ENCODE results near the gene TSEN54.
"Not testable (repeated sequence)": the region's sequence is repeated elsewhere in the genome, so short reads cannot be mapped to it uniquely, and the experiment has no call there.

Gene TSEN54

DNA sequence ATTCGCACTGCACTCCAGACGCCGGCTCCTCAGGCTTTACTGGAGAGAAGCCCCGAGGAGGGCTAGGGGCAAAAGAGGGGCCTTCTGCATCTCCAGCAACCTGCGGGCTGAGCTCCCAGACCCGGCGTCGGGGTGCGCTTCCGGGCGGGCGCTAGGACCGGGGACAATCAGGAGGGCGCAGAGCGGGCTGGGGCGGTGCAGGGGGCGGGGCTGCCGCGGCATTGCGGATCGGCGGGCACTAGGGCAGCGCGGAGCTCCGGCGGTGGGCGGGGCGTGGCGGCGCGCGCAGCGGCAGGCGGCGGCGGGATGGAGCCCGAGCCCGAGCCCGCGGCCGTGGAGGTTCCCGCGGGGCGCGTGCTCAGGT lies at the start of gene TSEN54:
TSS of gene TSEN54 (plus strand) at position 274 of the 364 bp plus-strand sequence. CDS start at position 307, 33 bp downstream.
- peak; percentile 94 for DNase-seq

DNA sequence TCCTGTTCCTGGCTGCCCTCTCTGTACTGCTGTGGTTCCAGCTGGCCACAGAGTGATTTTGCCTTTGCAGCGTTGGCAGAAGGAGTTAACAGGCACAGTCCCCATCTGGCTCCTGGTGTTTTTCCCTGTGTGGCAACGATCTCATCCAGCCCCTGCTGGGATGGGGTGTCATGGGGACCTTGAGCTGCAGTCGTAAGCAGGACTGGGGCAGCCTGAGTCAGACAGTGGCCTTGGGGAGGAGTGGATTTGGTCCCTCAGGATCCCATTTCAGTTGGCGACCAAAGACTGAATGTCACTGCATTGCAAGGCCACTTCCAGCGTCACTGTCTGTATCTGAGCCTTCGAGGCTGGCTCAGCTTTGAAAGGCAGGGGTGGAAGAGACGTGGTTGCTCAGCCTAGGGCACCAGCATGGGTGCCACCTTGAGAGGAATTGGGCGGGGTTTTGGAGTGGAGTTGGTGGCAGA lies 48.0 kb upstream of the TSEN54 start:
- no peak for DNase-seq

DNA sequence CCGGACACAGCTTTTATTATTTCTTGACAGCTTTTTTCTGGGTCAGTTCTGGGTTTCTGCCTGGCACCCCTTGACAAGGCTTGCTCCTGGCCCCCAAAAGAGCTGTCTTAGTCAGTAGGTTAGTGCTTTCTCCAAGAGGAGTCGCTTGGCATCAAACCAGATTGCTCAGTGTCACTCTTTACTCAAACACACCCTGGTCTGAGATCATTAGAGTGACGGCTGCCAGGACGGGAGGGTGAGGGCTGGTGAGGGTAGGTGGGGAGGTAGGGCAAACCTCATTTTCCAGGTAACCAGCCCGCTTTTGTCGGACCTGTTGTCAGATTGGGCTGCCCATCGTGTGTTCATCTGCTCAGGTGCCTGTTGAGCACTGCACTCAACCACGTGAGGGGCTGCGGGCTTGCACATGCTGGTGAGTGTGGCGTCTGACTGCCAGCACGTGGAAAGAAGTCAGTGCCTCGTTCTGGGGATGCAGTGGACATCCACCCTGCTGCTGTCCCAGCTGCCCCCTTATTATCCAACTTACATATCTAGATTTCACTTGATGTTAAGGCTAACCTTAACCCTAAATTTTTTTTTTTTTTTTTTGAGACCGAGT lies 47.5 kb upstream of the TSEN54 start:
- no peak for DNase-seq

DNA sequence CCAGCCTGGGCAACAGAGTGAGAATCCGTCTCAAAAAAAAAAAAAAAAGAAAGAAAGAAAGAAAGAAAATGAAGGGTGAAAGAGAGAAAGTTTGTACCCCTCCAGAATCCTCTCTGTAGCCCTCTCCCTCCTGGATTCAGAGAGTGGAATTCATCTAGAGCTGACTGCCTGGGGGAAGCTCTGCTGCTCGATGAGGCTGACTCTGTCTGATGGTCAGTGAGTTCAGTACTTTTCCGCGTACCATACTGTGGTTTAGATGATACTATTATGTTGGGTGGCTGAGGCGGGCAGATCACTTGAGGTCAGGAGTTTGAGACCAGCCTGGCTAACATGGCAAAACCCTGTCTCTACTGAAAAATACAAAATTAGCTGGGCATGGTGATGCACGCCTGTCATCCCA lies 45.1 kb upstream of the TSEN54 start:
- DNase-seq = no peak

DNA sequence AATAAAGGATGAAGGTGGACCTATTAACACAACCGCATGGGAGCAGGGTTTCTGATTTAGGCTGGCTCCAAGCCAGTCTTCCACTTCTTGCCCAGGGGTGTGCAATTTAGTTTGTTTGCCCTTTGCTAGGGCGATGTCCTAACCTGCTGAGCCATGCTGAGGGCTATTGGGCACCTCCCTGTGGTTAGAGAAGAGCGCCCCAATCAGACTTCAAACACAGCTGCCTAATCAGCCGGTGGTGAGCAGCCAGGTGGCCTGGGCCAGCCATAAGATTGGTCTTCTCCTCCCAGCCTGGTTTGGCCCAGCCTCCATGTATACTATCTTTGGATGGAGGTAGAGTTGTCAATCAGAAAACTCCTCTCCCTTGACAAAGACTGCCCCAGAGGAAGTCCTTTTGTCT lies 44.2 kb upstream of the TSEN54 start:
- no peak for DNase-seq

DNA sequence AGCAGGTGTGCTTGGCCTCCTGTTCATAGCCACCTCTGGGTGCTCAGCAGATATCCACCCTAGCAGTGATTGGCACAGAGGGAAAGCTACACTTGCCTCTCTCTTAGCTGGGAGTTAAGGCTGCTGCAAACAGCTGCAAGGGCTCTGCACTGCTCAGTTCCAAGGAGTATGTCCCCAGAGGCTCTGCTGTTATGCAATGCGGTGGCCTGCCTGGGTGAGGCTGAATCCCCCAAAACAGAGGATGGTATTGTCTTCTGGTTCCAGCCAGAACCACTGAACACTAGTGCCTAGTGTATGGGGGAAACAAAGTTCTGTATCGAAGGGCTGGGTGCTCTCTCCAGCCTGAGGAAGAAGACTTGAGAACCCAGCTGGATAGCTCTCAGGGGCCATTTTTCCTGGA lies 43.1 kb upstream of the TSEN54 start:
- DNase-seq = no peak

DNA sequence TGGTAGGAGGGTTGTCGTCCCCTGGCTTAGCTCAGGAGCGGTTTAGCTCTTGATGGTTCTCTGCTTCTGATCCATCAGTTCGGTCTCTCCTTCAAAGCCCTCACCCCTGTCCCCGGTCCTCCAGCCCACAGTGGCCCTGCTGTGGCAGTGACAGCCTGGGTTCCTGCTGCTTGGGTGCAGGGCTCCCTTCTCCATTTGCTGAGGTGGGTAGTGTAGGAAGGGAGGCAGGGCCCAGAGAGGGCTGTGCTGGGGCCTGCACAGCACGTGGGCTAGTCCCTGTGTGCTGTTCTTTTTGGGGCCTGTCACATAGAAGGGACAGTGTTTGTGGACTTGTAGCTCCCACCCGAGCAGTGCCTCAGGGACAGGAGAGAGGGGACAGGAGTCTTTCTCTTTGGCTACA lies 41.6 kb upstream of the TSEN54 start:
- no peak for DNase-seq

DNA sequence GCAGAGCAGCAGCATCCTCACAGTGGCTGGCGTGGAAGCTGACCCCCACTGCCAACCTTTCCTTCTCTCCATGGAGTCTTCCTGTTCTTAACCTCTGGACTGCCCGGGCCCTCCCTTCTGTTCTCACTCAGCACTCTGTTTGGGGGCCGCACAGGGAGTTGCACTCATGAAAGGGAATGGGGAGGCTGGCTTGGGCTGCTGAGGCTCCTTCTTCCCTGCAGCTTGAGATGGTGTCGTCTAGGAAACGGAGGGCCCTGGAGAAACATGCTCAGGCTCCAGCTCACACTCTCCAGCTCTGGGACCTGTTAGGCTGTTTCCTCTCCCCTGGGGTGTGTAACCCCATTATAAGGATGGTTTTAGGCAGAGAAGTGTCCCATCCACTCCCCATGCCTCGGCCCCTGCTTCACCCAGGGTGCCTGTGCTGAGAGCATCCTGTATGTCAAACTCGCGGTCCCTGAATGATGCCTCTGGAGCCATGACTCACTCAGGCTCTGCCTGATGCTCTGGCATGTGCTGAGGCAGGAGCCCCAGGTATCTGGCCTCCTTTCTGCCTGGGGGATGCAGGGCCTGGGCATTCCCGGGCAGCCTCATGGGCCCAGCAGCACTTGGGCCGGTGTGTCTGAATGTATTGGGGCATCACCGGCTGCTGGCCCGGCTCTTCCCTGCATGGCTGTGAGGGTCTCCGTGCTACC lies 41.0 kb upstream of the TSEN54 start:
- no peak for DNase-seq

DNA sequence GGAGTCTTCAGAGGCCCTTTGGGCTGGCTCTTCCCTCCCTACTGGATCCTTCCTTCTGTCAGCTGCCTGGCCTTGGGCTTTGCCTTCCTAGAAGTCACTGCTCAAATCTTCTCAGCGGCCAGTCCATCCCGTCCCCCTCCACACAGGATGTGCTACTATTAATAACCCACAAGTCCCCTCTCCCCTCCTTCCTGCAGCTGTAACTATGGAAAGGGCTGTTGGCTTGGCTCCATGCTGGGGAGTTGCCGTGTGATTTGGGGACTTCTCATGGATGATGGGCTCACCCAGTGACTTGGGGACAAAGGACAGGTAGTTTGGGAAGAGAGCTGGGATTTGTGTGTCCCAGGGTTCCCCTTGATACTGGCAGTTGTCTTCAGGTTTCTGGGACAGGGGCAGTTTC lies 40.5 kb upstream of the TSEN54 start:
- no peak for DNase-seq

DNA sequence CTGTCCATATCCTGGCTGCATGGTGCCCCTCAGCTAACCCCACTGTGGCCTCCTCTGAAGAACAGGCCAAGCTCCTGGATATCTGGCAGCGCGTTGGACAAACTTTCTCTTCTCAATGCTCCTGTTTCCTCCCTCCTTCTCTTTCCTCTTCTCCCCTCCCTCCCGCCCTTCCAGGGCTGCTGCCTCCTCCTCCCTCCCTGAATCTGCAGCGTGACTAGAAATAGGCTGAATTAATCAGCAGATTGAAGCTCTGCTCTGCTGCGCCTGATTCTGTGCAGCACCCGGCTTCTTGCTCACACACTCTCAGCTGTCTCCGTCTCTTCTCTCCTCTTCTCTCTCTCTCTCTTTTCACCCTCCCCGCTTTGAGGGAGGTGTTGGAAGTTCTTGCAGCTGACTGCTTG lies 40.1 kb upstream of the TSEN54 start:
- no peak for DNase-seq

DNA sequence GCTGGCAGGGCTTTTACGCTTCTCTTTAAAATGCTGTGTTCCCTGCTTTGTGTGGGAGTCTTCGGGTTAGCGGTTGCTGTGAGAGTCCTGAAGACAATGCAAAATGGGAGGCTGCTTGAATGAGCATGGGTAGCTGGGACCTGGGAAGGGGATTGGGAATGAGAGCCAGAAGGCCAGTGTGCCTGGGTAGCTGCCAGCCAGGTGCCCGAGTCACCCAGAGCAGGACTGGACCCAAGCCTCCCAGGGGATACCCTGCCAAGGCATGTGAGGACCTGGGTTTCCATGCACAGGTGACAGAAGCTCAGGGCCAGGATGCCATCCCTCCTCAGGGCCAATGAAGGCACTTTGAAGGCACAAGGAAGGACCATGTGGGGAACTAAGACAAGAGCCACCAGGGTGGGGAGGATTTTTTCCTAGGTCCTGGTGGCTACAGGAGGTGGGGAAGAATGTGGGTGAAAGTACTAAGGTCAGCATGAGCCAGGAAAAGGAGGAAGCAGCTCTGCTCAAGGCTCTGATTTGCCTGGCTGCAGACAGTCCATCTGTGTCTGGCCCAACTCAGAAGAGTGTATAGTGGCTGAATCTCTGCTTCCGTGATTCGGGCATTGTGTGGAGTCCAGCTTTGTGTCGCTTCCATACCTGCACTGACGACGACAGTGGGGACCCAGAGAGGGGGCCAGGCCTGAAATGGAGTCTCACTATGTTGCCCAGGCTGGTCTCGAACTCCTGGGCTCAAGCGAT lies 39.4 kb upstream of the TSEN54 start:
- no peak for DNase-seq

DNA sequence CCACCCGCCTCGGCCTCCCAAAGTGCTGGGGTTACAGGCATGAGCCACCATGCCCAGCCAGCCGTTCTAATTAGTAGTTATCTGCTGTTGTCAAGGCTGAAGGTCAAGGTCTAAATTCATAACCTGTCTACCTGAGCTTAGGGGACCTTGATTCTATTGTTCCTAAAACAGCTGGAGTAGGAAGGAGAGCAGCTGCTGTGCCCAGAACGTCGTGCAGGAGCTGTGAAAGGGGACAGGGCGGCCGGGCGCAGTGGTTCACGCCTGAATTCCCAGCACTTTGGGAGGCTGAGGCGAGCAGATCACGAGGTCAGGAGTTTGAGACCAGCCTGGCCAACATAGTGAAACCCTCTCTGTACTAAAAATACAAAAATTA lies 38.9 kb upstream of the TSEN54 start:
- not testable (repeated sequence) for DNase-seq

DNA sequence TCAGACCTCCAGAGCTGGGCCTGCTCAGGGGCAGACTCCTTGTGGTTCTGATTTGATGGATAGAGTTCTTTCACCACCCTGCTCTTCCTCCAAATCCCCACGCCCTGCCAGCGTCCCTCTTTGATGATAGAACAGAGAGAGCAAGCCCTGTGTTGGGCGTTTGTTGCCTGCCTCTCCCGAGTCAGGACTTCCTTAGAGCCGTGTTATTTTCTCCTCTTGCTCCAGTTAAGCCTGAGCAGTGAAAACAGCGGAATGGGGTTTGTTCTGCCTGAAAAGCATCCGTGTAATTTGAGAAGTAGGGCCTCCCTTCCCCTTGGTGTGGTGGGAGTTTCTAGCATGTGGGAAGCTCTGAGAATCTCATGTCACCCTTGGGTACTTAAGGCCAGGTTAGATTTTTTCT lies 37.8 kb upstream of the TSEN54 start:
- no peak for DNase-seq

DNA sequence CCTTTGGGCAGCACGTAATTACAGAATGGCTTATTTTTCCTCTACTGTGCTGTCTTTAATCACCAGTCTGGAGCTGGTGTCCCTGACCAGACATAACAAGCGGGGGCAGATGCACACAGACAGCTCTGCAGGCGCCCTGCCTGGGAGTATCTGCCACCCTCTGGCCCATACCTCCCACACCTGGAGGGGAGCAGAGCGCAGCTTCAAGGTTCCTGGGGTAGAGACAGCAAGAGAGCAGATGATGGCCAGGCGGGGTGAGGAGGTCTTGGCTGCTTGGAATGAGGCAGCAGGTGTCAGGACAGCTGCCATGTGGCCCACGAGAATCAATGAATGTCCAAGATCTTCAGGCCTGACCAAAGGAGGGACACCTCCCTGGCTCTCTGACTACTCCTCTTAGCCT lies 36.0 kb upstream of the TSEN54 start:
- no peak for DNase-seq

DNA sequence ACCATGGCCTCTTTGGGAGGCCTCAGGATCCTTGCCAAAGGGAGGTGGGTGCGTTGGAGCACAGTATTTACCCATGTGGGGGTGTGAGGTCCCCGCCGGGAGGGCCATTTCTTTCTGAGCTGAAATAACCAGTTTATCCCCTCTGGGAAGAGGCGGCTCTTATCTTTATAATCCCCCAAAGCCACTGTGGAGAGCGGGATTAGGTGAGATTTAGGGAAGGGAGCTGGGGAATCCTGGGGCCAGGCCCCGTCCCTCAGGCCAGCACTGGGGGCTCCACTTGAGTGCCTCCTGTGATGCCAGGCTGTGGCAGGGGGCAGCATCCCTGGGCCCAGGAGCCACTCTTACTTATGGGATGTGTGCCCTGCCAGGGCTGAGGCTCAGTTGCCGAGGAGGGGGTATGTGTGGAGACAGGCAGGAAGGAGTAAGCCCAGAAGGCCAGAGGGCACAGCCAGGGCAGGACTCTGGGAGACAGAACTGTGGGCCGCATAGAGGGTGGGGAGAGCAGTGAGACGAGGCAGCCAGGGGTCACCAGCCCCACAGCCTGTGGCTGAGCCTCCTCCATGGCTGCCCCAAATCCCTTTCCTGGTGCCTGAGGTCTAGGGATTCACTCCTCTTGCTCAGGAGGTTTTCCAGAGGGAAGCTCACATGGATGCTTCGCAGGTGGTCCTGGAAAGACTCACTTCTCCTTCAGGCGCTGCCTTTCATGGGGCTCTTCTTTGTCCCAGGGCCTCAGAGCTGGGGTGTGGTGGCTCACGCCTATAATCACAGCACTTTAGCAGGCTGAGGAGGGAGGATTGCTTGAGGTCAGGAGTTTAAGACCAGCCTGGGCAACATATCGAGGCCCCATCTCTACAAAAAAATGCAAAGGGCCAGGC lies 34.9 kb upstream of the TSEN54 start:
- DNase-seq = no peak

DNA sequence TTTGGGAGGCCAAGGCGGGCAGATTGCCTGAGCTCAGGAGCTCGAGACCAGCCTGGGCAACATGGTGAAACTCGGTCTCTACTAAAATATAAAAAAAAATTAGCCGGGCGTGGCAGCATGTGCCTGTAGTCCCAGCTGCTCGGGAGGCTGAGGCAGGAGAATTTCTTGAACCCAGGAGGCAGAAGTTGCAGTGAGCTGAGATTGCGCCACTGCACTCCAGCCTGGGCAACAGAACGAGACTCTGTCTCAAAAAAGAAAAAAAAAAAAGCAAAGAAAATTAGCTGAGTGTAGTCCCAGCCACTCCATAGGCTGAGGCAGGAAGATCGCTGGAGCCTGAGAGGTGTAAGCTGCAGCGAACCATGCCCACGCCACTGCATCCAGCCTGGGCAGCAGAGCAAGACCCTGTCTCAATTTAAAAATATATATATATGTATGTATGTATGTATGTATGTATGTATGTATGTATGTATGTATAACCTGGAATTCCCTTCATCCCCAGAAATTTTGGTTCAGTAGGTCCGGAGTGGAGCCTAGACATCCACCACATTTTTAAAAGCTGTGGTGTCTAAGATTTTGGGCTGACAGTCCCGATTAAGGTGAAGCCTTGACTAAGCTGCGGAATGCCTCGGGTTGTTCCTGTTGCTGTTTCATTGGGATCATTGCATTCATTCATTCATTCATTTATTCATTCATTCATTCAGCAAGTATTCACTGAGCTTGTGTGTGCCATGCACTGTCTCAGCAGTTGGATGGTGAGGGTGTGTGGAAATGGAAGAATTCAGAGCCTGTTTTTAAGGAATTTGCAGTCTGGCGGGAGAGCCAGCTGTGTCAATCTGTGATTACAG lies 34.0 kb upstream of the TSEN54 start:
- DNase-seq = no peak

DNA sequence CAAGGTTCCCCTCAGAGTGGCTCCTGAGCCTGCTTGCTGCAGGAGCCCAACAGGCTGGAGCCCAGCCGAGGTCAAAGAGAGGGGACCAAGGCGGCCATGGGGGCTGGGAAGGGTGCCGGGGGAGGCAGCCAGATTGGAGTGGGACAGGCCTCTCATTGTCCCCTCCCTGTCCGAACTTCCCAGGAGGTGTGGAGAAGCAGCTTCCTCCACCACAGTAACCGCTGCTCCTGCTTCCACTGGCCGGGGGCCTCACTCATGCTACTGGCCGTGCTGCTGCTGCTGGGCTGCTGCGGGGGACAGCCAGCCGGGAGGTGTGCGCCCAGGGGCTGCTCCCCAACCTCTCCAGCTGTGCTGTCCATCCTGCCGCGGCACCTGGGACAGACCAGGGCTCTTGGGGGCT lies 30.6 kb upstream of the TSEN54 start:
- DNase-seq = no peak

DNA sequence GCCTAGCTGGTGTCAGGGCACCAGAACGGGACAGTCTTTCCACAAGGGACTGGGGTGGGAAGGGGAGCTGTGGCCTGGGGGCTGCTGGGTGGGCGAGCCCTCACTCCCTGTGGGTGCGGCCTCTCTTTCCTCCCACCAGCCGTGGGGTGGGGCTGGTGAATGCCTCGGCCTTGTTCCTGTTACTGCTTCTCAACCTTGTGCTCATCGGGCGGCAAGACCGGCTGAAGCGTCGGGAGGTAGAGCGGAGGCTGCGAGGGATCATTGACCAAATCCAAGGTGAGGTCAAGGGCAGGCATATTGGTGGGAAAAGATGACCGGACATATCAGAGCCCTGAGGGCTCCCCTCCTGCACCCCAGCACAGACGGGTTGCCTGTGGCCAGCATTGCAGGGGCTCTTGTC lies 30.2 kb upstream of the TSEN54 start:
- DNase-seq = no peak

DNA sequence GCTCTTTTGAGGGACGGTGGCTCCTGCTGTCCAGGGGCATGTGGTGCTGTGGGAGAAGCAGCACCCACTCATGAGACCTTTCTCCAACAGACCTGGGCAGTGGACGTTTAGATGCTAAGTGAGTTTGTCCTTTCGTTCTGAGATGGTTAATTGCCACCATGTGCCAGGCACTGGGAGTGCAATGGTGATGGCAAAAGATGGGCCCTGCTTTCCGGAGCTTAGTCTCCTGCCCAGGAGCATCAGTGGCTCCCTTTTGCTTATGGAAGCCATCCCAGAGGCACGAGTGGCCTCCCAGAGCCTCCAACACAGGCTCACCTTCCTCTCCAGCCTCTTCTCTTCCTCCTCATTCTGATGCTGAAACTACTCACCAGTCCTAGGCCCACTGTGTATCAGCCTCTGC lies 29.4 kb upstream of the TSEN54 start:
- DNase-seq = no peak

DNA sequence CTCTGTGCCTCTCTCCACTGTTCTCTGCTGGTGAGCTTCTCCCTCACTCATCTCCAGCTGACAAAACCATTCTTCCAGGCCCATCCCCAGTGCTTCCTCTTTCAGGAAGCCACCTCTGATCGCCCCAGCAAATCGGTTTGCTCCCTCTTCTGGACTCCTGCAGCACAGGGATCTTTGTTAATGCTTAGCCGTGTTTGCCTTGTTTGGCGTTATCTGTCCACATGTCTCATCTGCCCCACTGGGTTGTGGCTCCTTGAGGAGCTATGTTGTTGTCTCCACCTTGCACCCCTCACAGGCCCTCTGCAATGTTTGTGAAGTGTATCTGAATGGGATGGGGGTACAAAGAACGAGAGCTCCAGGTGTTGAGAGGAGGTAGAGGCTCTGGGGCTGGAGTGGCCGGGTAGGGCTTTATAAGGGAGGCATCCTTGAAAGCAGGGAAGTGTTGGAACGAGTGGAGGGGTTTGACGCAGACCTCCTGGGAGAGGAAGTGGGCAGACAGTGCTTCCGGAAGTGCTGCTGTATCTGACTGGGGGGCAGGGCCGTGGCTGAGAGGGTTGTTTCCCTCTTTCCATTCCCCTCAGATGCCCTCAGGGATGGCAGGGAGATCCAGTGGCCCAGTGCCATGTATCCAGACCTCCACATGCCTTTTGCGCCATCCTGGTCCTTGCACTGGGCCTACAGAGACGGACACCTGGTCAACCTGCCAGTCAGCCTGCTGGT lies 28.8 kb upstream of the TSEN54 start:
- peak; percentile 49 to 57 for DNase-seq

DNA sequence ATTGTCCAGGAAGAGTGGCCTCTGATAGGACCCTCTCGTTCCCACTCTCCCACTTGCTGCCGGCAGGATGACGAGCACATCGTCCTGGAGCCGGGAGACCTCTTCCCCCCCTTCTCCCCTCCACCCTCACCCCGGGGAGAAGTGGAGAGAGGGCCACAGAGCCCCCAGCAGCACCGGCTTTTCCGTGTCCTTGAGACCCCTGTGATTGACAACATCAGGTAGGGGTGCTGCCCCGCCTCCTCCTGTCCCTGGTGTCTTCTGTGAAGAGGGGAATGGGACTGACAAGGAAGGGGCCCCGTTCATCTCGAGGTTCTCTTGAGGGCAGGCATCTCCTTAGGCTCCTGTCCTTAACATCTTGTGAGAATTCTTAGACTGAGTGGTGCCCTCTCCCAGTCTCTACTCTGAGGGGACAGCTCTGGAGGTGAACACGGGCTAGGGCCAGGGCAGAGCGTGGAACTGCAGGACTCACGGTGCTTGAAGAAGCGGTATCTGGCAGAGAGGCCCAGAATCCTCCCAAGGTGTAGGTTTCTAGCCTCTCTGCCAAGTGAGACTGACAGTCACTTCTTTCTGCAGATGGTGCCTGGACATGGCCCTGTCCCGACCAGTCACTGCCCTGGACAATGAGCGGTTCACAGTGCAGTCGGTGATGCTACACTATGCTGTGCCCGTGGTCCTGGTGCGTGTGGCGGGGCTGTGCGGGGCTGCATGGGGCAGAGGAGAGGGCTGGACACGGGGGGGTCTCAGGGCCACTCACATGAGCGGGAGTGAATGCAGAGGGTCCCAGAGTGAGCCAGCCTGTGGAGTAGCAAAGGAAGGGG lies 27.4 kb upstream of the TSEN54 start:
- DNase-seq = no peak
